ENCODE measurements around the gene LILRA1.
"Not testable (repeated sequence)": the region's sequence is repeated elsewhere in the genome, so short reads cannot be mapped to it uniquely, and the experiment has no call there.

LILRA1 gene

DNA sequence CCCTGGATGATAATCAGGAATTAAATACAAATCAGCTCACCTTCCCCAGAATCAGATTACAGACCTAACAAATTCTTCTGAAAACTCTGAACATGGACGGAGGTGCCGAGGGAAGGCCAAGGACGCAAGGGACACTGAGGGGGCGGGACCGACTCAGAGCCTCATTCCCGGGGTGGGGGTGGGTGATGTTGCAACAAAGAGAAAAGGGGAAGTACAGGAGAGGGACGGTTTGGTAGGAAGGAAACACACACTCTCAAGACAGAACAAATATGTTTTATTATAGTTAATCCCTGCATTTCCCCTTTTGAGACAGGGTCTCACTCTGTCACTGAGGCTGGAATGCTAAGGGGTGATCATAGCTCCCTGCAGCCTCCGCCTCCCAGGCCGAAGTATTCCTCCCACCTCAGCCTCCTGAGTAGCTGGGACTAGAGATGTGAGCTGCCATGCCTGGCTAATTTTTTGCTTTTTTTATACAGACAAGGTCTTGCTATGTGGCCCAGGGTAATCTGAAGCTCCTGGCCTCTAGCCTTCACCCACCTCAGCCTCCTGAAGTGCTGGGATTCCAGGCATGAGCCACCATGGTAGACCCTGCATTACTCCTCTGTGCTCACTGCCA, 20.6 kb upstream of the LILRA1 start:
- TF ChIP-seq CTCF (IDR thresholded peaks at IDR 0.05; ENCODE audit: control insufficient read depth, insufficient read depth, low read depth, low read length, missing control alignments): no peak
- no peak for DNase-seq (ENCODE audit: low read depth)
- H3K4me3 ChIP-seq (ENCODE audit: control insufficient read depth, low read depth, low read length): no peak overlapping the region

DNA sequence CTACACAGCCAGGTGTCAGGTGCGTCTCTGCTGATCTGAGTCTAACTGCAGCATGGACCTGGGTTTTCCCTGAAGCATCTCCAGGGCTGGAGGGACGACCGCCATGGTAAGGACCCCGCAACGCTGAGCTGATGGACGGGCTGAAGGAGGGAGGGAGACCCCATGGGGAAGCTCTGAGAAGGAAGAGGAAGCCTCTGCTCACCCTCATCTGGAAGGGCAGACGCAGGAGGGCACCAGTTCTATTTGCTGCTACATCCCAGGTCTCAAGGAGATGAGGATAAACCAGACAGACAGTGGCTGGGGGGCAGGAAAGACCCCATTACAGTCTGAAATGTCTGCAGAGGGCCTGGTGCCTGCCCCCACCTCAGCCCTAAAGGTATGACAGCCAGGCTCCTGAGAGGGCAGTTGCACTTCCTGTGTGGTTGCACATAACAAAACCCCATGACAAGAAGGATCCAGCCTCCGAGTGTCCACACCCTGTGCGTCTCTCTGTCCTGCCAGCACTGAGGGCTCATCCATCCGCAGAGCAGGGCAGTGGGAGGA, 20.0 kb upstream of the LILRA1 start, which contains the start of gene LILRA2:
TSS of gene LILRA2 (plus strand) at position 461 of the 543 bp plus-strand sequence. CDS start 89 bp downstream, outside the sequence.
- no peak for TF ChIP-seq CTCF (IDR thresholded peaks at IDR 0.05; ENCODE audit: control insufficient read depth, insufficient read depth, low read depth, low read length, missing control alignments)
- H3K4me3 ChIP-seq (ENCODE audit: control insufficient read depth, low read depth, low read length): no peak within 1 kb of the TSS
- no peak for DNase-seq (ENCODE audit: low read depth)

GRCh38 chr19:54574051-54574450, 19.4 kb upstream of the LILRA1 start:
- no peak overlapping the region for H3K4me3 ChIP-seq (ENCODE audit: control insufficient read depth, low read depth, low read length)
- TF ChIP-seq CTCF (IDR thresholded peaks at IDR 0.05; ENCODE audit: control insufficient read depth, insufficient read depth, low read depth, low read length, missing control alignments): no peak
- DNase-seq (ENCODE audit: low read depth): no peak

DNA sequence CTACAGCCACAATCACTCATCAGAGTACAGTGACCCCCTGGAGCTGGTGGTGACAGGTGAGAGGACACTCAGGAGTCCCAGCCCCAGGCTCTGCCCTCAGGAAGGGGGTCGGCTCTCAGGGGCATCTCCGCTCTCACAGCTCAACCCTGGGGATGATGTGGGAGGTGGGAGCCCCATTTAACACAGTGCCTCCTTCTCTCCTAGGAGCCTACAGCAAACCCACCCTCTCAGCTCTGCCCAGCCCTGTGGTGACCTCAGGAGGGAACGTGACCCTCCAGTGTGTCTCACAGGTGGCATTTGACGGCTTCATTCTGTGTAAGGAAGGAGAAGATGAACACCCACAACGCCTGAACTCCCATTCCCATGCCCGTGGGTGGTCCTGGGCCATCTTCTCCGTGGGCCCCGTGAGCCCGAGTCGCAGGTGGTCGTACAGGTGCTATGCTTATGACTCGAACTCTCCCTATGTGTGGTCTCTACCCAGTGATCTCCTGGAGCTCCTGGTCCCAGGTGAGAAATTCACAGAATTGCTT, 18.8 kb upstream of the LILRA1 start:
- TF ChIP-seq CTCF (IDR thresholded peaks at IDR 0.05; ENCODE audit: control insufficient read depth, insufficient read depth, low read depth, low read length, missing control alignments): no peak
- no peak overlapping the region for H3K4me3 ChIP-seq (ENCODE audit: control insufficient read depth, low read depth, low read length)
- DNase-seq (ENCODE audit: low read depth): no peak

- H3K4me3 ChIP-seq (ENCODE audit: control insufficient read depth, low read depth, low read length); DNase-seq (ENCODE audit: low read depth): not testable (repeated sequence)
Measured at GRCh38 chr19:54575205-54575604, 18.2 kb upstream of the LILRA1 start.

DNA sequence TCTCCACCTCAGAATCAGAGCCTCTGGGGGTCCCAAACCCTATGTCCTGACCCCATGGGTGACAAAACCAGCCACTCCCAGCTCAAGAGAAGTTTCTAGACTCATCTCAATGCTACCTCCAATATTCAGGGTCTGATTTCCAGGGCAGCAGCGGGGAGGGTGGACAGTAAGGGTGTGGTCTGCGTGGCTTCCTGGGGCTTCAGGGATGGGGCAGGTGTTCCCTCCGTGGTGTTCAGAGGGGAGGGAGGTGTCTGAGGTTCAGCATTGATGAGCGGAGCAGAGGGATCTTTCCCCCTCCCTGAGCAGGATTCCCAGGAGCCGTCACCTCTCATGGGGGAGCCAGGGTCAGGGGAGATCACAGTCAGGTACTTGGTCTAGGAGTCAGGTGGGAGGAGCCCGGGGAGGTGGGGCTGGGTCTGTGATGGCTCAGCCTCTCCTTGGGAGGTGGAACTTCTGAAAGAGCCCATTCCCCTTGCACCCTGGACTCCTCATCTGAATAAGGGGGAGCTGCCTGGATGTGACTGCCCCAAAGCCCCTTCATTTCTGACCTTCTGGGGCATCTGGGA, 16.9 kb upstream of the LILRA1 start:
- no peak for TF ChIP-seq CTCF (IDR thresholded peaks at IDR 0.05; ENCODE audit: control insufficient read depth, insufficient read depth, low read depth, low read length, missing control alignments)
- DNase-seq (ENCODE audit: low read depth): no peak
- no peak overlapping the region for H3K4me3 ChIP-seq (ENCODE audit: control insufficient read depth, low read depth, low read length)

- no peak overlapping the region for H3K4me3 ChIP-seq (ENCODE audit: control insufficient read depth, low read depth, low read length)
- no peak for DNase-seq (ENCODE audit: low read depth)
- no peak for TF ChIP-seq CTCF (IDR thresholded peaks at IDR 0.05; ENCODE audit: control insufficient read depth, insufficient read depth, low read depth, low read length, missing control alignments)
Measured at GRCh38 chr19:54577334-54577733, 16.1 kb upstream of the LILRA1 start.

GRCh38 chr19:54578268-54578667, 15.2 kb upstream of the LILRA1 start:
- not testable (repeated sequence) for DNase-seq (ENCODE audit: low read depth)

More at GRCh38 chr19:54578268-54578667, 15.2 kb upstream of the LILRA1 start:
- H3K4me3 ChIP-seq (ENCODE audit: control insufficient read depth, low read depth, low read length): not testable (repeated sequence)

Data from AG09309 (cell line).